GM23248 (cell line): ENCODE data around the gene CYB5D1. TPM values are rescaled to one million over a fixed set of nuclear protein-coding genes. Genes with fewer than 3 reads are reported as not detected.
A peak's percentile ranks its signal among the peaks of the same experiment; 100 is the strongest.
"Not testable (repeated sequence)": the region's sequence is repeated elsewhere in the genome, so short reads cannot be mapped to it uniquely, and the experiment has no call there.

Experiments used
- DNase-seq: peaks from one replicate; pipeline ENCODE4 v3.0.0-alpha.2; 2015
- H2AFZ ChIP-seq: fragments of 200-600 bp; sonication (generic); 2 replicates; pipeline ENCODE4 v1.6.1; 2016; ENCODE audit warnings: antibody characterized with exemption
- H3F3A ChIP-seq: fragments of 200-600 bp; sonication (generic); 2 replicates; pipeline ENCODE4 v1.6.1; 2016; ENCODE audit warnings: mild to moderate bottlenecking, antibody characterized with exemption, mixed run types; ENCODE audit not compliant: insufficient read depth
- H3K27ac ChIP-seq: fragments of 200-600 bp; sonication (generic); 2 replicates; pipeline ENCODE4 v1.5.1; 2016; ENCODE audit warnings: mild to moderate bottlenecking
- H3K27me3 ChIP-seq: fragments of 200-600 bp; sonication (generic); replicated peaks from 2 replicates; pipeline ENCODE4 v1.6.1; 2016; ENCODE audit warnings: mild to moderate bottlenecking; ENCODE audit not compliant: insufficient read depth
- H3K36me3 ChIP-seq: fragments of 200-600 bp; sonication (generic); 2 replicates; pipeline ENCODE4 v1.6.1; 2016; ENCODE audit warnings: low read depth, mild to moderate bottlenecking
- H3K4me1 ChIP-seq: fragments of 200-600 bp; sonication (generic); 2 replicates; pipeline ENCODE4 v1.6.1; 2016; ENCODE audit warnings: mild to moderate bottlenecking; ENCODE audit not compliant: insufficient read depth
- H3K4me2 ChIP-seq: fragments of 200-600 bp; sonication (generic); one replicate; pipeline ENCODE4 v1.6.1; 2016; ENCODE audit warnings: mild to moderate bottlenecking; ENCODE audit not compliant: unreplicated experiment
- H3K4me3 ChIP-seq: fragments of 200-600 bp; sonication (generic); 2 replicates; pipeline ENCODE4 v1.5.1; 2016; ENCODE audit warnings: mild to moderate bottlenecking
- H3K79me2 ChIP-seq: fragments of 200-600 bp; sonication (generic); 2 replicates; pipeline ENCODE4 v1.6.1; 2016; ENCODE audit warnings: mild to moderate bottlenecking; ENCODE audit not compliant: insufficient read depth
- H3K9ac ChIP-seq: fragments of 200-600 bp; sonication (generic); 2 replicates; pipeline ENCODE4 v1.6.1; 2016; ENCODE audit warnings: mild to moderate bottlenecking
- H3K9me2 ChIP-seq: fragments of 200-600 bp; sonication (generic); 2 replicates; pipeline ENCODE4 v1.6.1; 2016; ENCODE audit warnings: mixed run types, mild to moderate bottlenecking, moderate library complexity; ENCODE audit not compliant: insufficient read depth
- H3K9me3 ChIP-seq: fragments of 200-600 bp; sonication (generic); one replicate; pipeline ENCODE4 v1.6.1; 2017; ENCODE audit warnings: low read depth
- H4K20me1 ChIP-seq: fragments of 200-600 bp; sonication (generic); 2 replicates; pipeline ENCODE4 v1.6.0; 2016; ENCODE audit not compliant: insufficient read depth
- EZH2 ChIP-seq: fragments of 200-600 bp; sonication (generic); IDR thresholded peaks from 2 replicates; pipeline ENCODE4 v1.6.1; 2018; ENCODE audit warnings: antibody characterized with exemption, mild to moderate bottlenecking; ENCODE audit not compliant: insufficient read depth, poor library complexity, severe bottlenecking
- EZH2phosphoT487 ChIP-seq: fragments of 200-600 bp; sonication (generic); IDR thresholded peaks from 2 replicates; pipeline ENCODE4 v1.6.1; 2018; ENCODE audit warnings: antibody characterized with exemption, moderate library complexity, mild to moderate bottlenecking, low read depth; ENCODE audit not compliant: insufficient read depth
- WGBS, 2 experiments: methylation state at CpG; one replicate each; pipeline ENCODE4 v1.1.6; 2015 to 2017; ENCODE audit warnings: low lambda C conversion rate in 2 of 2, low coverage in 1 of 2; ENCODE audit errors: missing lambda C conversion rate in 2 of 2; 5-methylcytosine and 5-hydroxymethylcytosine counted together
- in situ Hi-C: fragments of 300-500 bp; cut with MboI; formaldehyde crosslinking; loops from 2 replicates; pipeline ENCODE4 v1.15.0; 2020
- polyA plus RNA-seq: library from polyadenylated mRNA; unstranded; fragments of >200 nt; fragmentation: Nextera tagmentation; extraction: Ambion mirVana; gene quantifications from 2 replicates; pipeline ENCODE4 v1.2.1, GENCODE V29; 2016
- total RNA-seq: library from RNA; depleted of rRNA; stranded (reverse); fragments of >200 nt; shearing (Covaris generic); gene quantifications from 2 replicates; pipeline ENCODE4 v1.2.3, GENCODE V29; 2014; rRNA removed

Gene CYB5D1, protein sequence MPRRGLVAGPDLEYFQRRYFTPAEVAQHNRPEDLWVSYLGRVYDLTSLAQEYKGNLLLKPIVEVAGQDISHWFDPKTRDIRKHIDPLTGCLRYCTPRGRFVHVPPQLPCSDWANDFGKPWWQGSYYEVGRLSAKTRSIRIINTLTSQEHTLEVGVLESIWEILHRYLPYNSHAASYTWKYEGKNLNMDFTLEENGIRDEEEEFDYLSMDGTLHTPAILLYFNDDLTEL
- total RNA-seq (11.0 and 20.6 TPM in 2 replicates), polyA plus RNA-seq (8.6 and 9.9 TPM in 2 replicates)

- peak; percentile 98 for DNase-seq
- H3K4me2 ChIP-seq: peak within 1 kb of the TSS; percentile 93
- H3K4me1 ChIP-seq: 0 out of 2 replicates have a peak, but pooled peaks cover 17% of the 10 kb centered on the region
- no peaks in the 10 kb centered on the region for H3K36me3 ChIP-seq
- H3K27me3 ChIP-seq: no peaks in the 10 kb centered on the region
- no peaks in the 10 kb centered on the region for H3K9me2 ChIP-seq
- H3K9me3 ChIP-seq: no peaks in the 10 kb centered on the region
- no peaks in the 10 kb centered on the region for H4K20me1 ChIP-seq
- TF ChIP-seq EZH2phosphoT487: no peak
- no peak for TF ChIP-seq EZH2
- H3F3A ChIP-seq: peaks cover 26% of the 10 kb centered on the region; the same call in 1 of the 2 replicates
- H3K27ac ChIP-seq: peak within 1 kb of the TSS; percentile 88
- peak within 1 kb of the TSS; percentile 86 for H3K9ac ChIP-seq
- 1% methylated on average over 48 of the region's 48 CpGs for WGBS, 2 experiments
- peak within 1 kb of the TSS; percentile 84 for H2AFZ ChIP-seq
- in situ Hi-C loops: loop anchor here (10.0 kb wide), 1 partner anchor 113 kb away; no protein-coding TSS in a partner anchor
- H3K4me3 ChIP-seq: peak within 1 kb of the TSS; percentile 80
- H3K79me2 ChIP-seq: peaks cover 34% of the 10 kb centered on the region
These were observed at the start of gene CYB5D1 for GRCh38 chr17:7857713-7858521. TSS of gene CYB5D1 (plus strand) at chr17:7858003. CDS start at chr17:7858135, 132 bp downstream.

DNA sequence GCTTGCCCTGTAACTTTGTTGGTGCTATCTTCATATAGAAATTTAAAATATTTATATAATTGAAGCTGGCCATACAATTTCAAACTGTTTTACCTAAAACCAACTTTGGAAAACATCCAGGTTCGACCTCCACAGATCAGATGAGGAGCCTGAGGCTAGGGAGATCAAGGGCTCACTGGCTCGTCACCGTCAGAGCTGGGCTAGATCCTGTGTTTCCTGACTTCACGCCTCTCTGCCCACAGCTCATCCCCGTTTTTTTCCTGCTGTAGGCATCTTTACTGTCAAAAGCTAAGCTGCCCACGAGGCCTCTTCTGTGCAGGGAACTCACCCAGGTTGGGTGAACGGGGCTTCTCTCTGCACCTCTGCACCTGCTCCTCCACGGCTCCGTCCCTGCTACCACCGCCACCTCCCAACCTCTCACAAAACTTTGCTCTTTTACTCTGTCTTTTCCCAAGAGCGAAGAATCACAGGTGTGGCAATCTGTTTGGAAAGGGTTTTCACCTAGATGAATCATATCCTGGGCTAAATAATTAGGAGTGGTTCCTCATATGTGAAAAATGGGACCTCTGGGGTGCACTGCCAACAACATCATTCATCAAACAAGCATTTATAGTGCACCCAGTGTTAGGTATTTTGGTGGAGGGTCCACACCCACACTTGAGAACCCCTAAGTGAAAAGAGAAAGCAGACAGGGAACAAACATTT lies 48.6 kb upstream of the CYB5D1 start:
- H3K4me3 ChIP-seq: no peak overlapping the region
- no peaks in the 10 kb centered on the region for H4K20me1 ChIP-seq
- TF ChIP-seq EZH2phosphoT487 (no peak), EZH2 (no peak)
- no peak for DNase-seq
- H3F3A ChIP-seq: no peaks in the 10 kb centered on the region
- no peak overlapping the region for H3K27ac ChIP-seq
- H2AFZ ChIP-seq: no peak overlapping the region
- H3K27me3 ChIP-seq: 0 out of 2 replicates have a peak, but pooled peaks cover 2% of the 10 kb centered on the region
- 58 to 59% methylated on average over 11 of the region's 11 CpGs for WGBS, 2 experiments
- H3K4me2 ChIP-seq: no peak overlapping the region
- no peaks in the 10 kb centered on the region for H3K36me3 ChIP-seq
- H3K79me2 ChIP-seq: no peaks in the 10 kb centered on the region
- in situ Hi-C loops: no loop called here
- no peak overlapping the region for H3K9ac ChIP-seq
- no peaks in the 10 kb centered on the region for H3K9me3 ChIP-seq
- H3K4me1 ChIP-seq: no peaks in the 10 kb centered on the region
- H3K9me2 ChIP-seq: no peaks in the 10 kb centered on the region

- H3K79me2 ChIP-seq, H3K9me2 ChIP-seq, H3K36me3 ChIP-seq, H3K4me1 ChIP-seq, H3K27me3 ChIP-seq, H3K27ac ChIP-seq, H3K4me2 ChIP-seq, in situ Hi-C loops, H3K9ac ChIP-seq, H3F3A ChIP-seq, H4K20me1 ChIP-seq, H2AFZ ChIP-seq, H3K4me3 ChIP-seq, H3K9me3 ChIP-seq: not testable (repeated sequence)
- 77 to 80% methylated on average over 9 of the region's 9 CpGs for WGBS, 2 experiments
- DNase-seq: peak; percentile 45
These were observed 47.9 kb upstream of the CYB5D1 start for GRCh38 chr17:7809791-7810343.

DNA sequence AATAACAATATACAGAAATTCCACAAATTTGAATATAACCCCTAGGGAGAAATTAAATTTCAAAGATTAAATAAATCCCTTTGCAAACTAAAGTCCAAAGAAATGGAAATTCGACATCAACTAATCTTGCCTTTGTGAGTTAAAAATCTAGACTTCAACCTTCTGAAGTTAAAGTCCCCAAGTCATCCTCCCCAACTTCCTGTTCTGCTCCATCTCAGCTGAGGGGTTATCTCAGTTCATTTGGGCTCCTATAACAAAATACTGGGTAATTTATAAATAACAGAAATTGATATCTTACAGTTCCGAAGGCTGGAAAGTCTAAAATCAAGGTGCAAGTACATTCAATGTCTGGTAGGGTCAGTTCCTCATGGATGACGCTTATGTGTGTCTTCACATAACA lies 46.6 kb upstream of the CYB5D1 start:
- H3K9me3 ChIP-seq: no peaks in the 10 kb centered on the region
- peaks cover 4% of the 10 kb centered on the region for H3K27me3 ChIP-seq
- no peak for TF ChIP-seq EZH2
- no peak for TF ChIP-seq EZH2phosphoT487
- in situ Hi-C loops: no loop called here
- H3K4me3 ChIP-seq: no peak overlapping the region
- no peaks in the 10 kb centered on the region for H3F3A ChIP-seq
- H3K4me2 ChIP-seq: no peak overlapping the region
- H3K9me2 ChIP-seq: no peaks in the 10 kb centered on the region
- no peaks in the 10 kb centered on the region for H3K79me2 ChIP-seq
- WGBS, 2 experiments: 90 to 95% methylated on average over 3 of the region's 3 CpGs
- DNase-seq: no peak
- no peak overlapping the region for H3K9ac ChIP-seq
- no peaks in the 10 kb centered on the region for H4K20me1 ChIP-seq
- no peak overlapping the region for H3K27ac ChIP-seq
- H3K4me1 ChIP-seq: no peaks in the 10 kb centered on the region
- no peaks in the 10 kb centered on the region for H3K36me3 ChIP-seq
- no peak overlapping the region for H2AFZ ChIP-seq
